Fibroblast of mammary gland (primary cell): Measurements from ENCODE around the gene USB1.
"Not testable (repeated sequence)": the region's sequence is repeated elsewhere in the genome, so short reads cannot be mapped to it uniquely, and the experiment has no call there.

Experiments
- DNase-seq: peaks from one replicate; pipeline ENCODE4 v3.0.0-alpha.2; 2010; ENCODE audit warnings: low read depth
- H3K4me3 ChIP-seq: 2 replicates; pipeline ENCODE4 v1.5.1; 2011; ENCODE audit warnings: low read depth, mild to moderate bottlenecking, low read length, moderate library complexity; ENCODE audit not compliant: control insufficient read depth
- TF ChIP-seq, protein P1 (sequence below): conservative IDR thresholded peaks from 2 replicates; pipeline ENCODE4 v1.5.1; 2011; ENCODE audit warnings: low read depth, low read length, inconsistent platforms; ENCODE audit not compliant: control insufficient read depth, insufficient read depth

The USB1 gene

DNA sequence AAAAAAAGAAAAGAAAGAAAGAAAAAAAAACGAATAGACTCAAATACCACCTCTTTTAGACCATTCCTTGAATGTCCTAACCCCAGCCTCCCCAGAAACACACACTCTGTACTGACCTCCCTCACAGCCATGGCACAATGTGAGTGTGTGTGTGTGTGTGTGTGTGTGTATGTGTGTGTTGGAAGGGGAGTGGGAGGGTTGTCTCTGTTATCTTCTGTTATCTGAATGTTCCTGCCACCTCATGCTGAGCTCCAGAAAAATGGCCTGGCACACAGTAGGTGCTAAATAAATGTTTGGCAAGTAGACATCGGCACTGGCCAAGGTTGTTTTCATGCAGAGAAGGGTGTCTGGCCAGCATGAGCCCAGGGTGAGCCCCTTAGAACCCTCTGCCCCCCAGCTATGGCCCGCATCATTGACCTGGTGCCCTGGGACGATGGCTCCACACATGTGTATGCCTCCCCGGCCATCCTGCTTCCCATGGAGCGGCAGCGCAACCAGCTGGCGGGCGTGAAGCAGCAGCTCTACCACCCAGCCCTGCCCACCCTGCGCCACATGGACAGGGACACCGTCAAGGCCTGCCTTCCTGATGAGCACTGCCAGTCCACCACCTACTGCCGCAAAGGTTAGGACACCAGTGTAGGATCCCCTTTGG, 23.7 kb upstream of the USB1 start:
- TF ChIP-seq, protein P1, sequence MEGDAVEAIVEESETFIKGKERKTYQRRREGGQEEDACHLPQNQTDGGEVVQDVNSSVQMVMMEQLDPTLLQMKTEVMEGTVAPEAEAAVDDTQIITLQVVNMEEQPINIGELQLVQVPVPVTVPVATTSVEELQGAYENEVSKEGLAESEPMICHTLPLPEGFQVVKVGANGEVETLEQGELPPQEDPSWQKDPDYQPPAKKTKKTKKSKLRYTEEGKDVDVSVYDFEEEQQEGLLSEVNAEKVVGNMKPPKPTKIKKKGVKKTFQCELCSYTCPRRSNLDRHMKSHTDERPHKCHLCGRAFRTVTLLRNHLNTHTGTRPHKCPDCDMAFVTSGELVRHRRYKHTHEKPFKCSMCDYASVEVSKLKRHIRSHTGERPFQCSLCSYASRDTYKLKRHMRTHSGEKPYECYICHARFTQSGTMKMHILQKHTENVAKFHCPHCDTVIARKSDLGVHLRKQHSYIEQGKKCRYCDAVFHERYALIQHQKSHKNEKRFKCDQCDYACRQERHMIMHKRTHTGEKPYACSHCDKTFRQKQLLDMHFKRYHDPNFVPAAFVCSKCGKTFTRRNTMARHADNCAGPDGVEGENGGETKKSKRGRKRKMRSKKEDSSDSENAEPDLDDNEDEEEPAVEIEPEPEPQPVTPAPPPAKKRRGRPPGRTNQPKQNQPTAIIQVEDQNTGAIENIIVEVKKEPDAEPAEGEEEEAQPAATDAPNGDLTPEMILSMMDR, result no peak
- no peak overlapping the region for H3K4me3 ChIP-seq
- DNase-seq, result no peak

DNA sequence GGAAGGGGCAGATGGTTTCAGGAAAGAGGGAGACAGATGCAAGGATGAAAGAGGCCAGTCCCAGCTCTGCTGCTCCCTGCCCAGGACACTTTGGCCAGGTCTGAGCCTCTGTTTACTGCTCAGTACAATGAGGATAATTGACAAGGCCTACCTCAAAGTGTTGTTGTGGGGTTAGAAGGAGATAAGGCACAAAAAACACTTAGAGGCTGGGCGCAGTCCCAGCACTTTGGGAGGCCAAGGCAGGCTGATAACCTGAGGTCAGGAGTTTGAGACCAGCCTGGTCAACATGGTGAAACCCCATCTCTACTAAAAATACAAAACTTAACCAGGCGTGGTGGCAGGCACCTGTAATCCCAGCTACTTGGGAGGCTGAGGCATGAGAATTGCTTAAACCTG, 23.1 kb upstream of the USB1 start:
- not testable (repeated sequence) for DNase-seq, H3K4me3 ChIP-seq

DNA sequence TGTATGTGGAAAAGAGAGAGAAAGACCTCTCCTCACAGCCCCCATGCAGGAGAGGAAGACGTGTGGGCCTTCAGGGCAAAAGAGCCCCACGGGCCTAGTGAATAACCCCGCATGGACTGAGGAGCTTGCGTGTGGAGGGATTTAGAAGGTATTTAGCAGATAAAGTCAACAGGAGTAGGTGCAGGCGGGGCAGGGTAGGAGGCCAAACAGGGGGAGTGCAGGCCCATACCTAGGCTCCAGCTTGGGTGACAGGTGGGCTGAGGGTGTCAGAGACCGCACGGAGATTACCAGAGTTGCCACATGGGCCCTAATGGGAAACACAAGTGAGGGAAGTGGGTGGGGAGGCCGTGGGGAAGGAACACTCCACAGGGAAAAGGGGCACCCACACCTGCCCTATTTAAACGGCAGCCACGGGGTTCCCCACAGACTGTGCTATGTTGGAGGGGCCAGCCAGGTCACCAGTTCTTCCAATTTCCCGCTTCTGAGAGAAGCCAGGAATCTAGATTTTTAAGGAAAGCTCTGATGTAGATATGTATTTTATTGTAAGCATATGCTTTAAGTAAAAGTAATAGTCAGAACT, 22.1 kb upstream of the USB1 start:
- H3K4me3 ChIP-seq, result no peak overlapping the region
- DNase-seq, result no peak
- TF ChIP-seq, protein P1, result no peak

DNA sequence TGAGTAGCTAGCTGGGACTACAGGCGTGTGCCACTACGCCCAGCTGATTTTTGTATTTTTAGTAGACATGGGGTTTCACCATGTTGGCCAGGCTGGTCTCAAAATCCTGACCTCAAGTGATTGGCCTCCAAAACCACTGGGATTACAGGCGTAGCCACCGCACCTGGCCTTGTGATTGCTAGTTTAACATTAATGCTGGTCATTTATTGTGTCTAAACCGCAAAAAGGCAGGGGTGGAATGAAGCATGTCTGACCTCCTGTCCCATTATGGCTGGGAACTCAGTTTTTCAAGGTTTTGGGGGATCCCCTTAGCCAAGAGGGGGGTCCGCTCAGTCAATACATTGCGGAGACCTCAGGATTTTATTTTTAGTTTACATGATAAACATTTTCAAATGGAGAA, 19.6 kb upstream of the USB1 start:
- H3K4me3 ChIP-seq, result no peak overlapping the region
- TF ChIP-seq, protein P1, result no peak
- no peak for DNase-seq

DNA sequence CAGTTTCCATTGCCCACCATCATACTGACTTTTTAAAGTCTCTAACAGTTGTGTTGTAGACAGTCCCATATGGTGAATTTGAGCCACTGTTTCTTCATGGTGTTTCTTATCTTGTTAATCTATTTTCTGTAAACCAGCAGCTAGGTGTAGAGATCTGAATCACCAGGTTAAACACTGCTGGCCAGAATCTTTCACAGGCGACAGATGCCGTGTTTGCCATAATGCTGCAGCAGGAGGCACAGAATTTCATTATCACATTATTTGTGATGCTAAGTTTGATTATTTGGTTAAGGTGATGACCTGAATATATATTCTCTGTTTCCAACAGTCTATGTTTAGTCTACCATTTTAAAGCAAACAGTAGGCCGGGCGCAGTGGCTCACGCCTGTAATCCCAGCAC, 18.8 kb upstream of the USB1 start:
- H3K4me3 ChIP-seq, result no peak overlapping the region
- DNase-seq, result no peak
- TF ChIP-seq, protein P1, result no peak

DNA sequence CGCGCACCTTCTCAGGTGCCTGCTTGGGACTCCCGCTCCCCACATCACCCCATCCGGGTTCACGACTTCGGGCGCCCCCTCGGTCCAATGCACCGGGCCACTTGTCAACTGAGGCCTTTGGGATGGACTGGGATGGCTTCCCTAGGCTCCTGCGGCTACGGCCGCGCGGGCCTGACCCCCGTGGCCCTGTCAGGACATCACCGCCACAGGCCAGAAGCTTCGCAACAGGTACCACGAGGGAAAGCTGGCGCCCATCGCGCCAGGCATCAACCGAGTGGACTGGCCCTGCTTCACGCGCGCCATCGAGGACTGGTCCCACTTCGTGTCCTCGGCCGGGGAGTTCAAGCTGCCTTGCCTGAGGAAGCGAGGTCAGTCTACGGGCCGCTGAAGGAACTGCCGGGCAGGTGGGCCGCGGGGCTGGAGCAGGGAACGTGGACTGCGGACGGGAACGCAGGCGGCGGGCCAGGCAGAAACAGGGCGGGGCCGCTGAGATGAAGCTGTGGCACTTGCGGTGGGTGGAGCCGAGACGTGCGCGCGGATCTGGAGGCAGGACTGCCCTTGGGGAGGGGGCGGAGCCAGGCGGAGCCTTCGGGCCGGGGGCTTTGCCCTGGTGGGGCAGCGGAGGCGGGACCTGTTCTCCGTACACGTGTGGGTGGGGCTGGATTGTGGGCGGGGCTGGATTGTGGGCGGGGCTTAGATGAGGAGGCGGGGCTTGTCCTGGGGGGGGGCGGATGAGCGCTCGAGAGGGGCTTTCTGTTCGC, 16.6 kb upstream of the USB1 start:
- H3K4me3 ChIP-seq, result peak overlapping the region; percentile 36
- peak; percentile 65 for DNase-seq
- TF ChIP-seq, protein P1, result no peak
